Esophagus squamous epithelium (tissue), 5 donors: ENCODE results near the gene RIMS4. TPM values are rescaled to one million over a fixed set of nuclear protein-coding genes. Genes with fewer than 3 reads are reported as not detected.
A peak's percentile ranks its signal among the peaks of the same experiment; 100 is the strongest.

Experiments used
- DNase-seq: peaks from one replicate; lab custom pipeline; 2025; lab: John Stamatoyannopoulos, UW
- H3K27ac ChIP-seq, 4 donors: fragments of 200-600 bp; sonication (generic); one replicate each; pipeline ENCODE4 v1.5.1; 2016 to 2019; ENCODE audit warnings: mild to moderate bottlenecking in 1 of 4
- H3K27me3 ChIP-seq, 4 donors: fragments of 200-600 bp; sonication (generic); 1 replicate in 3 of 4; 2 replicates in 1 of 4; pipeline versions ENCODE4 v1.5.1 to v1.6.0; 2017 to 2021; ENCODE audit warnings: antibody characterized with exemption in 1 of 4
- H3K36me3 ChIP-seq, 3 donors: fragments of 200-600 bp; sonication (generic); one replicate each; pipeline ENCODE4 v1.5.1; 2016 to 2019
- H3K4me1 ChIP-seq, 3 donors: fragments of 200-600 bp; sonication (generic); one replicate each; pipeline ENCODE4 v1.5.1; 2017 to 2019
- H3K4me3 ChIP-seq, 4 donors: fragments of 200-600 bp; sonication (generic); 1 replicate in 3 of 4; 2 replicates in 1 of 4; pipeline ENCODE4 v1.5.1; 2016 to 2019; ENCODE audit warnings: mild to moderate bottlenecking in 2 of 4, moderate library complexity in 1 of 4
- H3K9me3 ChIP-seq, 3 donors: fragments of 200-600 bp; sonication (generic); one replicate each; pipeline ENCODE4 v1.5.1; 2016 to 2019
- CTCF ChIP-seq, 6 experiments: fragments of 450-650 bp in 4 of 6; fragments of 200-600 bp in 2 of 6; sonication (generic) in 2 of 6; IDR thresholded peaks; one replicate each; pipeline ENCODE4 v1.5.1; 2016 to 2019; ENCODE audit warnings: antibody characterized with exemption in 6 of 6, mild to moderate bottlenecking in 4 of 6, moderate library complexity in 4 of 6
- POLR2A ChIP-seq, 4 donors: fragments of 450-650 bp; IDR thresholded peaks; one replicate each; pipeline ENCODE4 v1.6.1; 2017; ENCODE audit warnings: antibody characterized with exemption in 4 of 4, mild to moderate bottlenecking in 4 of 4, moderate library complexity in 3 of 4
- WGBS, 2 donors: methylation state at CpG; one replicate each; pipeline ENCODE4 v1.1.5; 2018; 5-methylcytosine and 5-hydroxymethylcytosine counted together
- intact Hi-C: fragments of 100-400 bp; cut with DNase I; formaldehyde crosslinking; loops from one replicate; pipeline ENCODE4 v1.15.0; 2022
- total RNA-seq, 4 donors: library from RNA; depleted of rRNA; stranded (reverse); fragments of >200 nt; gene quantifications; one replicate each; pipeline ENCODE4 v1.1.0, GENCODE V29; 2016
- donor health status: DM: yes; HTN: yes; CAD: no.

The RIMS4 gene
- total RNA-seq, 4 donors from 2014 or later: 0.32 to 1.7 TPM; not detected in 2

- Histone ChIP-seq H3K27ac (no peak overlapping the region), H3K4me3 (no peak overlapping the region), H3K27me3 (peaks cover under 1 to 37% (median 3%) of the 10 kb centered on the region in 4 donors), H3K9me3 (peaks cover 0 to 17% (median 11%) of the 10 kb centered on the region in 3 donors), H3K36me3 (no peaks in the 10 kb centered on the region), H3K4me1 (peaks cover 0 to 7% (median 3%) of the 10 kb centered on the region in 3 donors)
- no peak for DNase-seq
- WGBS, 2 donors: 79 to 90% methylated on average over 3 to 4 of the region's 5 CpGs
- TF ChIP-seq CTCF (IDR thresholded peaks at IDR 0.05): no peak
- TF ChIP-seq POLR2A (IDR thresholded peaks at IDR 0.05): no peak
- intact Hi-C loops: no loop called here
Observed at GRCh38 chr20:44814937-44815336, 4.6 kb upstream of the RIMS4 start.

GRCh38 chr20:44811150-44811685 is 872 bp upstream of the RIMS4 start:
- TF ChIP-seq POLR2A (IDR thresholded peaks at IDR 0.05) (no peak), CTCF (IDR thresholded peaks at IDR 0.05) (no peak)
- Histone ChIP-seq H3K27ac (no peak overlapping the region), H3K4me3 (no peak overlapping the region), H3K36me3 (no peaks in the 10 kb centered on the region), H3K27me3 (peaks cover 8 to 69% (median 12%) of the 10 kb centered on the region in 4 donors), H3K4me1 (peaks cover 0 to 12% (median 3%) of the 10 kb centered on the region in 3 donors), H3K9me3 (peaks cover 0 to 17% (median 11%) of the 10 kb centered on the region in 3 donors)
- no peak for DNase-seq
- intact Hi-C loops: no loop called here
- WGBS, 2 donors: 64 to 70% methylated on average over 3 to 12 of the region's 15 CpGs

GRCh38 chr20:44810061-44810390 is 320 bp downstream of the RIMS4 start:
- peaks cover 8 to 81% (median 12%) of the 10 kb centered on the region in 4 donors for H3K27me3 ChIP-seq
- TF ChIP-seq CTCF (IDR thresholded peaks at IDR 0.05) (no peak), POLR2A (IDR thresholded peaks at IDR 0.05) (no peak)
- no peaks in the 10 kb centered on the region for H3K36me3 ChIP-seq
- no CpG with 5 or more reads among the region's 49 CpGs for WGBS, 2 donors
- H3K27ac ChIP-seq: no peak overlapping the region
- peaks cover 0 to 17% (median 11%) of the 10 kb centered on the region in 3 donors for H3K9me3 ChIP-seq
- intact Hi-C loops: no loop called here
- DNase-seq: no peak
- H3K4me1 ChIP-seq: peaks cover 0 to 12% (median 3%) of the 10 kb centered on the region in 3 donors
- H3K4me3 ChIP-seq: peak overlapping the region in 2 of 4 donors; percentile 33 to 50

GRCh38 chr20:44809380-44810060 is 826 bp downstream of the RIMS4 start:
- WGBS, 2 donors: 12% methylated on average over 6 to 25 of the region's 34 CpGs
- peak overlapping the region in 2 of 4 donors; percentile 33 to 50 for H3K4me3 ChIP-seq
- no peaks in the 10 kb centered on the region for H3K36me3 ChIP-seq
- TF ChIP-seq CTCF (IDR thresholded peaks at IDR 0.05): no peak
- TF ChIP-seq POLR2A (IDR thresholded peaks at IDR 0.05): no peak
- DNase-seq: no peak
- intact Hi-C loops: no loop called here
- no peak overlapping the region for H3K27ac ChIP-seq
- H3K9me3 ChIP-seq: peaks cover 0 to 17% (median 11%) of the 10 kb centered on the region in 3 donors
- H3K4me1 ChIP-seq: peaks cover 0 to 12% (median 3%) of the 10 kb centered on the region in 3 donors
- peaks cover 8 to 86% (median 12%) of the 10 kb centered on the region in 4 donors for H3K27me3 ChIP-seq

- H3K4me1 ChIP-seq: peaks cover 0 to 12% (median 3%) of the 10 kb centered on the region in 3 donors
- no peak for DNase-seq
- H3K4me3 ChIP-seq: no peak overlapping the region
- WGBS, 2 donors: 82 to 83% methylated on average over 4 of the region's 4 CpGs
- peaks cover 0 to 16% (median 11%) of the 10 kb centered on the region in 3 donors for H3K9me3 ChIP-seq
- H3K27me3 ChIP-seq: peaks cover 8 to 98% (median 12%) of the 10 kb centered on the region in 4 donors
- intact Hi-C loops: no loop called here
- TF ChIP-seq POLR2A (IDR thresholded peaks at IDR 0.05) (no peak), CTCF (IDR thresholded peaks at IDR 0.05) (no peak)
- H3K27ac ChIP-seq: no peak overlapping the region
- H3K36me3 ChIP-seq: no peaks in the 10 kb centered on the region
Observed at GRCh38 chr20:44807684-44808056, 2.7 kb downstream of the RIMS4 start.
